ENCODE data around the gene THOP1.

Gene THOP1

DNA sequence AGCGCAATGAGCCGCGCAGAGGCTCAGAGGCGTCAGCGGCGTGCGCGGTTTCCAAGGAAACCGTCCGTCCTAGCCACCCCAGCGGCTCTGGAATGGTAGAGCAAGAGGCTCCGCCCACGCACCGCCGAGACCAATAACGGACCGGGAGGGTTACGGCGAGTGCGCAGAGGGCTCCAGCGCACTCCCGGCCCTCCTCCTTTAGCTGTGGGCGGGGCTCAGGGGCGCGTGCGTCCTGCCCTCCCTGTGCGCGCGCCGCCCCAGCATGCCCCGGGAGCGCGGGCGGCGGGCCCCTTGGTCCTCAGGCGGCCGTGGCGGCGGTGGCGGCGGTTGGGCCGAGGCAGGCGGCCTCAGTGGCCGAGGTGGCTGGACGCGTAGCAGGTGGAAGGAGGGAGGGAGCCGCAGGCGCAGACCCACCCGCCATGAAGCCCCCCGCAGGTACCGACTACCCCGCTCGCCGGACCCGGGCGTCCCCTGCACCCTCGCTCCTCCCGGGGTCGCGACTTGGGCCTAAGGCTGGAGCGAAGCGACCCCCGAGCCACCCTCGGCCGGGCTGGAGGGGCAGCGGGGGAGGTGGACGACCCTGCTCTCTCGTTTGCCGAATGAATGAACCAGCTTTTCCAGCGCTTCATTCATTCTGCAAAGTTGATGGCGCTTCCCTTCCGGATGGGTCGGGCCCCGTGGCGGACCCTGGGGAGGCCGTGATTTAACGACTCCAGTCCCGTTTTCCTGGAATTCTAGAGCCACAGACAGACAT is at the start of gene THOP1:
Gene THOP1 (plus strand): TSS at position 260 of the 754 bp plus-strand sequence. CDS start 160 bp downstream, at position 420.
- DNase-seq = peak; percentile 98 to 99

- DNase-seq = no peak
Measured at GRCh38 chr19:2736550-2737190, 48.6 kb upstream of the THOP1 start.

- DNase-seq = peak; percentile 97
Measured at GRCh38 chr19:2739602-2740313, 45.5 kb upstream of the THOP1 start, which contains the start of gene SLC39A3. Gene SLC39A3 (minus strand): TSS chr19:2740017. CDS start chr19:2737257, 2,760 bp downstream.

DNA sequence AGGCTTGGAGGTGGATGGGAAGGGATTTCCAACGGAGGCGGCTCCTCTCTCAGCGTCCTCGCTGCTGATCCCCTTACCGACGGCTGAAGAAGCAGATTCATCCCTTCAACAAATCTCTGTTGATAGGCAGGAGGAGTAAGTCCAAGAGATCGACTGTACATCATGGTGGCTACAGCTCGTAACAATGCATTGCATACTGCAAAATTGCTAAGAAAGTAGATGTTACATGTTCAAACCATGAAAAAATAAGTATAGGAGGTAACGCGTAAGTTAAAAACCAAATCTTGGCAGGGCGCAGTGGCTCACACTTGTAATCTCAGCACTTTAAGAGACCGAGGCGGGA is 45.0 kb upstream of the THOP1 start:
- DNase-seq = no peak

- no peak for DNase-seq
Measured at GRCh38 chr19:2743099-2743498, 42.2 kb upstream of the THOP1 start.

DNA sequence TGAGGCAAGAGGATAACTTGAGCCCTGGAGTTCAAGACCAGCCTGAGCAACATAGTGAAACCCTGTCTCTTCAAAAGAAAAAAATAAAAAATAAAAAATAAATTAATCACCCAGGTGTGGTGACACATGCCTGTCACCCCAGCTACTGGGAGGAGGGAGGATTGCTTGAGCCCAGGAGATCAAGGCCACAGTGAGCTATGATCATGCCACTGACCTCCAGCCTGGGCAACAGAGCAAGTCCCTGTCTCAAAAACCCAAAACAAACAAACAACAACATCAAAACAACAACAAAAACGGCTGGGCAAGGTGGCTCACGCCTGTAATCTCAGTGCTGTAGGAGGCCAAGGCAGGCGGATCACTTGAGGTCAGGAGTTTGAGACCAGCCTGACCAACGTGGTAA is 41.2 kb upstream of the THOP1 start:
- DNase-seq = no peak

- no peak for DNase-seq
Measured at GRCh38 chr19:2747349-2747748, 38.0 kb upstream of the THOP1 start.

DNA sequence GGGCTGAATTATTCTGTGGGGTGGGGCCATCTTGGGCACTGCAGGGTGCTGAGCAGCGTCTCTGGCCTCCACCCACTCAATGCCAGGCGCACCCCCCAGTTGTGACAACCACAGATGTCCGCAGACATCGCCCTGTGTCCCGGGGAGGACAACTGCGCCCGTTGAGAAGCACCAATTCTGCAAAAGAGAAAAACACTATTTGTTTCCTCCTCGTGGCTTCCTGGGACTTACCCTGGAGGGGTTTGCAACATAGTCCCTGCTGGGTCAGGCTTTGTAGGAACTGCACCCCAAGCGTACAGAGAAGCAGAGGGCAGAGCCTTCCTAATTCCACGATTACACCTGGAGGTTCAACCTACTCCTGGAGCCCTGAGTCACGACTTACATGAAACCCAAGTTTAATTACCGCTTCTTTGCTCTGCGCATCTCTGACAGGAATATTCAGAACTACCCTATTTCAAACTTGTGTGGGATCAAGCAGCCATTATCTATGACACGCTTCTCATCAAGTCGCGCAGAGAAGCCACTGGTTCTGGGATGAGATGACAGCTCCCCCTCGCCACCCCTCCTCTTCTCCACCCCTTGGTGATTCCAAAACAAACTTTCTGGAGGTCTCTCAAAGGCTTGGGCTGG is 34.4 kb upstream of the THOP1 start:
- DNase-seq = no peak

- DNase-seq = no peak
Measured at GRCh38 chr19:2751438-2751830, 33.9 kb upstream of the THOP1 start.

- DNase-seq = no peak
Measured at GRCh38 chr19:2754659-2755447, 30.4 kb upstream of the THOP1 start.

GRCh38 chr19:2755448-2755705 is 29.9 kb upstream of the THOP1 start:
- no peak for DNase-seq

DNA sequence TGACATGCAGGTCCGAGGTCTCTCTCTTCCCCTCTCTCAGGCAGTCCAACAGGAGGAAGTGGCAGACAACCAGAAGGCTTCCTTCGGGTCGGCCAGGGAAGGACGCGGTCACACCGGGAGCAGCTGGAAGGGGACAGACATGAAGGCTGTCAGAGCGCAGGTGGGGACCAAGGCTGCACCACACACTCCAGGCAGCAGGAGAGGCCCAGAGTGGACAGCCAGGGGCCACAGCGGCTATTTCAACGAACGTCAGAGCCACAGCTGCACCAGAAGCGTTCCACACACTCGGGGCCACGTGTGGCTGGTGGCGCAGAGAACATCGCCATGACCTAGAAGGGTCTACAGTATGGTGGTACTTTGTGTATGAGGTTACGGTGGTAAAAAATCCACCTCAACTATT is 29.5 kb upstream of the THOP1 start:
- DNase-seq = no peak

DNA sequence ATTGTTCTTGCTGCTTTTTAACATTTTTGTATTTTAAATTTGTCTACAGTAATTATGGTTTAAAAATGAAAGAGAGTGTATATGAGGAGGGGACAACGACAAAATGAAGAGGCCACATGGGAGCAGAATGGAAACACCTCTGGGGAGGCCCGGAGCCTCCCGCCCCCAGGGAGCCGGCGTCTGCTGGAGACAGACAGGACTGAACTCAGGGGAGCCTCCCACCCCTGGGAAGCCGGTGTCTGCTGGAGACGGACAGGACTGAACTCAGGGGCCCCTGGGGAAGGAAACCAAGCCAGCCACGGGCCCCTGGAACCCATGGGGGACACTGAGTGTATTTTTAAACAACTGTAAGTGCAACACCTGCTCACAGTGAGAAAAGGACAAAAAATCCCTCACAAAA is 28.8 kb upstream of the THOP1 start:
- no peak for DNase-seq

DNA sequence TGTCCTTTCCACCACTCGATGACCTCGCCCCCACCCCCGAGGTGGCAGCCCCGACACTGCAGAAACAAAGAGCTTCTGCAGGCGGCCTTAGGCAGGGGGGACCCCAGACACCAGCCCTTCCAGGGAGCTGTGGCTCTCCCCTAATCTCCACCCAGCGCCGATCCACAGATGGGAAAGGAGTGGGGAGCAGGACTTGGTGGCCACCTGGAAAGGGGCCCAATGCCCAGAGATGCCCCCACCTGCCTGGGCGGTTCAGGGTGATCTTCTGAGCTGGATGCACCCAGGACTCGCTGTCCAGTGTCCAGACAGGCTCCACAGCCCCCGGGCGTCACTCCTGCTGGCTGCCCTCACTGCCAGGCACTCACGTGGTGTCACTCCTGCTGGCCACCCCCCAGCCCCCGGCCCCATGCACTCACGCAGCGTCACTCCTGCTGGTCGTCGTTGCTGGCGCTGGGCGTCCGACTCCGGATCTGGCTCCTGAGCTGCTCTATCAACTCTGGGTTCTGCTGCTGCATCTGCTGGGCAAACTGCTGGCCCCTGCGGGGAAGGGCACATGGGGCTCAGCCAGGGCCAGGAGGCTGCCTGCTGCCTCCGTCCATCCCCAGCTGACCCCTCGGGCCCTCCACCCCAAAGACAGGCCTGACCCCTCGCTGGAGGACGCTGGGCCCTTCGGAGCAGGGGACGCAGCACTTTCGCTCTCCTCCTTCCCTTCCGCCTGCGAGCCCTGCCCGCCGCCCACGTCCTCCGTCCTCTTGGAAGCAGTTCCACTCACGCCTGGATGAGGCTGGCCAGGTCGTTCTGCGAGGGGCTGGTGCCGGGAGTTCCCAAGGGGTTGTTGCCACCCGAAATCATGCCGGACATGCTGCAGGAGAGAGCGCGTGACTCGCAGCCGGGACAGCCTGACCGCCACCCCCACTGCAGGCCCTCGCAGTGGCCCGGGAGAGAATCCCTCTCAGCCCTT is 28.1 kb upstream of the THOP1 start:
- DNase-seq = no peak

DNA sequence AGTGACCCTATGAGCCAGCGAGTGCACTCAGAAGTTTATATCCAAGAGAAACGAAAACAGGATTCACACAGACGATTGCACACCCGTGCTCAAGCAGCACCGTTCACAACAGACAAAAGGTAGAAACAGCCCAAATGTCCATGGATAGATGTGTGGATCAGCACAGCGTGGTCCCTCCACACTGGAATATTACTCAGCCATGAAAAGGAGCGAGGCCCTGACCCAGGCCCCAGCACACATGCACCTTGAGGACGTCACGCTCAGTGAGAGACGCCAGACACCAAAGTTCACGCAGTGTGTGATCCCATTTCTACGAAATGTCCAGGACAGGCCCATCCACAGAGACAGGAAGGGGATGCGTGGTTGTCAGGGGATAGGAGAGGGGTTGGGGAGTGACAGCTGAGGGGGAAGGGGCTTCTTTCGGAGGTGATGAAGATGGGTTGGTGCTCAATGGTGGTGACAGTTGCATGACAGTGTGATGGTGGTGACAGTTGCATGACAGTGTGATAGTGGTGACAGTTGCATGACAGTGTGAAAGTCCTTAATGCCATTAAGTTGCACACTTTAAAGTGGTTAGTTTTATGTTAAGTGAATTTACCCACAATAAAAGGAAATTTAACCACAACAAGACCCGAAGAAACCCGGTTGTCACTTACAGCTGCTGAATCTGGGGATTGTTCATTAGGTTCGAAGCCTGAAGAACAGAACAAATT is 26.5 kb upstream of the THOP1 start:
- DNase-seq = no peak

DNA sequence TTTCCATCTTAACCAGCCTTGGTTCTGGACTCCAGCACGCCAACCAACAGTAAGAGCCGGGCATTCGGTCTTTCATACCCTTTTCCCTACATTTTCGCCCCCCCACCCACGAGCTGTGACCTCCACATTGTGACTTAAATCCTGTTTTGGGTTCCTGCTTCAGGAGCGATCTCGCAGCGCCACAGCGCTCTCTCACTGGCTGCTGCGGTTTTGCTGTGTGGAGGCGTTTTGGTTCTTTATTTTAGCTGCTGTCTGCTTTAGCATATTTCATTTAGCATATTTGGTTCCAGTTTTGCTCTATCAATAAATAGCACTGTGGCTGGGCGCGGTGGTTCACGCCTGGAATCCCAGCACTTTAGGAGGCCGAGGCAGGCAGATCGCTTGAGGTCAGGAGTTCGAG is 25.9 kb upstream of the THOP1 start:
- no peak for DNase-seq

GRCh38 chr19:2759965-2760364 is 25.3 kb upstream of the THOP1 start:
- DNase-seq = no peak

DNA sequence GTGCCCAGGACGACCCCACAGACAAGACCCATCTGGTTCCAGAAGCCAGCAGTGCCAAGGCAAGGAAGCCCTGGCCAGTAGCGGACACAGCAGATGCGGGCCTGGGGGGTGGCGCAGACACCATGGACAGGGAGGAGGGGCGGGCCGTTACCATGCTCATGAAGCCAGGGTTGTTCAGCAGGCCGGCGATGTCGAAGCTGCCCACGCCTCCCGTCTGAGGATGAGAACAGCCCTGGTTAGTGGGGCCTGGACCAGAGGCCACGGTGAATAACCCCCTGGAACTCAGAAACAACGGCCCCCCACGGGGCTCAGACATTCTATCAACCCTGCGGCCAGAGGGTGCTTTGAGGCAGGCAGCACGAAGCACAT is 24.0 kb upstream of the THOP1 start:
- no peak for DNase-seq

DNA sequence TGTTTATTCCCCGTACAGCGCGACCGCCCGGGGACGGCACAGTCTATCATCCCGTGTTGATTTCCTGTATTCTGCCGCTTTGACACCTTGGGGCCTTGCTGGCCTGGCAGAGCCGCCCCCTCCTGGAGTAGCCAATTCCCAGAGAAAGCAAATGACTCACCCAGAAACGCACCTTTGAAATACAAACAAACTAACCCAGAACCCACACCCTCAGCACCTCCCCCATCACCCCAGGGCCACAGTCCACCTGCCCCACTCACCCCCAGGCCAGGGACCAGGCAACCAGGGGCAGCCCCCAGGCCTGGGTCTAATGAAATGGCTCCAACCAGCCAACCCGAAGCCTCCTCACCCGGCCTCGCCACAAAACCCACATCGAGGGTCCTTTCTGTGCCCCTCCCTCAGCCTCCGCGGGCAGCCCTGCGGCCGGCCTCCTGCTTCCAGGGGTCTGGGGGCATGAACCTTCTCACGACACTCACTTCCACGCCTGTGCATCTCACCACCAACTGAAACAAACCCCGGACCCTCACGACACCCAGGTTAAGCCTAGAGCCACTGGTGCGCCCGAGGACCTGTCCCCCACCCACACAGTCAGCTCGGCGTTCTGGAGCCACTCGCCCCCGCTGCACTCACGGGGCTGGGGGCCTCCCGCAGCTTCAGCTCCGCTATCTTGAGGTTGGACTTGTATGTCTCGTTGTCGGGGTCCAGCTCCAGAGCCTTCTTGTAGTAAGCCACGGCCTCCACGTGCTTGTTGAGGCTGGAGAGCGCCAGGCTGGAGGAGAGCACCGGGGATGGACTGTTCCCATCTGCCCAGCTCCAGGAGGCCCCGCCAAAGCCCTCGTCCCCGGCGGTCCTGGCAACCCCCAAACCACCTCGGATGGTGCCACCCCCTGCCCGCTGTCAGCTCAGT is 23.2 kb upstream of the THOP1 start:
- no peak for DNase-seq

All from NCI-H187 (cell line).